Uterus (tissue), 4 donors: ENCODE results near the gene PSMD6. TPM values are rescaled to one million over a fixed set of nuclear protein-coding genes. Genes with fewer than 3 reads are reported as not detected.

Source experiments
- DNase-seq, 2 donors: peaks; one replicate each; pipeline ENCODE4 v3.0.0-alpha.2; 2019 to 2020
- H3K27ac ChIP-seq, 2 donors: fragments of 200-600 bp; sonication (generic); 1 replicate in 1 of 2; 2 replicates in 1 of 2; pipeline ENCODE4 v1.5.1; 2016 to 2018
- H3K27me3 ChIP-seq, 2 donors: fragments of 200-600 bp; sonication (generic); one replicate each; pipeline ENCODE4 v1.5.1; 2018 to 2019; ENCODE audit warnings: control low read depth in 1 of 2
- H3K36me3 ChIP-seq, 2 donors: fragments of 200-600 bp; sonication (generic); one replicate each; pipeline ENCODE4 v1.5.1; 2019; ENCODE audit warnings: control low read depth in 1 of 2
- H3K4me1 ChIP-seq, 2 donors: fragments of 200-600 bp; sonication (generic); one replicate each; pipeline ENCODE4 v1.5.1; 2018 to 2019; ENCODE audit warnings: control low read depth in 1 of 2
- H3K4me3 ChIP-seq, 2 donors: fragments of 200-600 bp; sonication (generic); 1 replicate in 1 of 2; 2 replicates in 1 of 2; pipeline ENCODE4 v1.5.1; 2018 to 2019; ENCODE audit warnings: mild to moderate bottlenecking in 1 of 2
- H3K9me3 ChIP-seq, 2 donors: fragments of 200-600 bp; sonication (generic); one replicate each; pipeline ENCODE4 v1.5.1; 2019; ENCODE audit warnings: control low read depth in 1 of 2
- CTCF ChIP-seq, 4 experiments: fragments of 200-600 bp in 2 of 4; fragments of 450-650 bp in 2 of 4; sonication (generic) in 2 of 4; IDR thresholded peaks; one replicate each; pipeline ENCODE4 v1.5.1; 2016 to 2019; ENCODE audit warnings: antibody characterized with exemption in 4 of 4, mild to moderate bottlenecking in 2 of 4, moderate library complexity in 1 of 4
- POLR2A ChIP-seq, 2 donors: fragments of 450-650 bp; IDR thresholded peaks; one replicate each; pipeline ENCODE4 v1.6.1; 2016; ENCODE audit warnings: antibody characterized with exemption in 2 of 2, mild to moderate bottlenecking in 1 of 2, moderate library complexity in 1 of 2
- intact Hi-C: fragments of 100-400 bp; cut with DNase I; formaldehyde crosslinking; loops from one replicate; pipeline ENCODE4 v1.15.1; 2023; ENCODE audit warnings: low total_unique reads
- total RNA-seq, 4 donors: library from RNA; depleted of rRNA in 3 of 4; stranded (reverse); fragments of >200 nt in 3 of 4; gene quantifications; one replicate each; pipeline versions ENCODE4 v1.1.0 to v1.2.4, GENCODE V29; 2014 to 2023
- donor health status: DM: yes; HTN: yes; CAD: no.

PSMD6 gene
- total RNA-seq, 4 donors from 2014 or later = 49.2 to 72.1 (median 65.0) TPM

GRCh38 chr3:64063983-64064438 is 40.7 kb upstream of the PSMD6 start:
- Histone ChIP-seq H3K27me3 (no peaks in the 10 kb centered on the region), H3K9me3 (no peaks in the 10 kb centered on the region), H3K36me3 (no peaks in the 10 kb centered on the region), H3K4me1 (no peaks in the 10 kb centered on the region), H3K27ac (no peak overlapping the region), H3K4me3 (no peak overlapping the region)
- no peak for DNase-seq
- intact Hi-C loops = no loop called here
- TF ChIP-seq POLR2A (IDR thresholded peaks at IDR 0.05) (no peak), CTCF (IDR thresholded peaks at IDR 0.05) (no peak)

- Histone ChIP-seq H3K4me3 (no peak overlapping the region), H3K27me3 (no peaks in the 10 kb centered on the region), H3K27ac (no peak overlapping the region), H3K36me3 (no peaks in the 10 kb centered on the region), H3K9me3 (no peaks in the 10 kb centered on the region), H3K4me1 (no peaks in the 10 kb centered on the region)
- DNase-seq = no peak
- intact Hi-C loops = no loop called here
- TF ChIP-seq CTCF (IDR thresholded peaks at IDR 0.05) = no peak
- no peak for TF ChIP-seq POLR2A (IDR thresholded peaks at IDR 0.05)
These were observed 40.1 kb upstream of the PSMD6 start for GRCh38 chr3:64063207-64063982.

GRCh38 chr3:64061628-64062027 is 38.3 kb upstream of the PSMD6 start:
- DNase-seq = no peak
- intact Hi-C loops = no loop called here
- no peaks in the 10 kb centered on the region for H3K36me3 ChIP-seq
- no peaks in the 10 kb centered on the region for H3K9me3 ChIP-seq
- H3K4me3 ChIP-seq = no peak overlapping the region
- no peaks in the 10 kb centered on the region for H3K27me3 ChIP-seq
- H3K27ac ChIP-seq = no peak overlapping the region
- H3K4me1 ChIP-seq = no peaks in the 10 kb centered on the region
- no peak for TF ChIP-seq CTCF (IDR thresholded peaks at IDR 0.05)
- TF ChIP-seq POLR2A (IDR thresholded peaks at IDR 0.05) = no peak

GRCh38 chr3:64059484-64060175 is 36.3 kb upstream of the PSMD6 start:
- H3K36me3 ChIP-seq = no peaks in the 10 kb centered on the region
- no peaks in the 10 kb centered on the region for H3K4me1 ChIP-seq
- no peak for DNase-seq
- no peaks in the 10 kb centered on the region for H3K27me3 ChIP-seq
- no peak for TF ChIP-seq CTCF (IDR thresholded peaks at IDR 0.05)
- TF ChIP-seq POLR2A (IDR thresholded peaks at IDR 0.05) = no peak
- H3K27ac ChIP-seq = no peak overlapping the region
- H3K9me3 ChIP-seq = no peaks in the 10 kb centered on the region
- intact Hi-C loops = no loop called here
- no peak overlapping the region for H3K4me3 ChIP-seq

- Histone ChIP-seq H3K36me3 (no peaks in the 10 kb centered on the region), H3K4me3 (no peak overlapping the region), H3K9me3 (no peaks in the 10 kb centered on the region), H3K27ac (no peak overlapping the region), H3K4me1 (no peaks in the 10 kb centered on the region), H3K27me3 (no peaks in the 10 kb centered on the region)
- DNase-seq = no peak
- intact Hi-C loops = no loop called here
- TF ChIP-seq POLR2A (IDR thresholded peaks at IDR 0.05) = no peak
- TF ChIP-seq CTCF (IDR thresholded peaks at IDR 0.05) = no peak
These were observed 35.3 kb upstream of the PSMD6 start for GRCh38 chr3:64058566-64058965.
